SH-SY5Y (cell line): ENCODE results near the gene FBXO31.
A peak's percentile ranks its signal among the peaks of the same experiment; 100 is the strongest.

Experiments used
- GATA2 ChIP-seq: IDR thresholded peaks from 2 replicates; pipeline ENCODE4 v1.6.1; 2011; ENCODE audit warnings: mild to moderate bottlenecking, low read depth, low read length
- GATA3 ChIP-seq: IDR thresholded peaks from 2 replicates; pipeline ENCODE4 v1.6.1; 2011; ENCODE audit warnings: low read depth, mild to moderate bottlenecking, low read length, moderate library complexity

The FBXO31 gene

GRCh38 chr16:87347932-87348615 is 35.5 kb downstream of the FBXO31 start:
- no peak for TF ChIP-seq GATA3
- no peak for TF ChIP-seq GATA2

DNA sequence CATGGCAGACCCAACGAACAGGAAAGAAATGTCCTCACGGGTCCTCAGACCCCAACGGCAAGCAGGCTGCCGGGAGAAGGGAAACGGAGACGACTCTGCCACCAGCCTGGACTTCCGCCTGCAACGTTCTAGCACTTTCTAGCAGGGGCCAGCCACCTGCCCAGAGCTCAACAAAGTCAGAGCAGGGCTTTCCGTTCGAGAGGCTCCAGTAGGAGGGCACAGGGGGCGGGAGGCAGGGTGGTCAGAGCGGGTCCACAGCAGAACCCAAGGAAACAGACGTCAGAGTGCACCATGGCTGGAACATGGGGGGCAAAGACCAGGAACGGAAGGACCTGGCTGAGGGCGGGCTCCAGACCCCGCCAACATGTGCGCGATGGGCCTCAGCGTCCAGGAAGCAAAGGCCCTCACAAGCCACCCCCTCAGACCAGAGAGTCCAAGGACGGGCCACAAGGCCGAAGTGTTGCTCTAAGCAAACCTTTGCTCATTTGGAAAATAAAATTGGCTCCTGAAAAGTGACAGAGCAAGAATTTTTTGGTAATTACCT is 37.0 kb downstream of the FBXO31 start:
- TF ChIP-seq GATA2 (no peak), GATA3 (no peak)

- TF ChIP-seq GATA3: no peak
- TF ChIP-seq GATA2: no peak
These were observed 37.7 kb downstream of the FBXO31 start for GRCh38 chr16:87345726-87346424.

- TF ChIP-seq GATA2: no peak
- no peak for TF ChIP-seq GATA3
These were observed 38.5 kb downstream of the FBXO31 start for GRCh38 chr16:87344931-87345631.

DNA sequence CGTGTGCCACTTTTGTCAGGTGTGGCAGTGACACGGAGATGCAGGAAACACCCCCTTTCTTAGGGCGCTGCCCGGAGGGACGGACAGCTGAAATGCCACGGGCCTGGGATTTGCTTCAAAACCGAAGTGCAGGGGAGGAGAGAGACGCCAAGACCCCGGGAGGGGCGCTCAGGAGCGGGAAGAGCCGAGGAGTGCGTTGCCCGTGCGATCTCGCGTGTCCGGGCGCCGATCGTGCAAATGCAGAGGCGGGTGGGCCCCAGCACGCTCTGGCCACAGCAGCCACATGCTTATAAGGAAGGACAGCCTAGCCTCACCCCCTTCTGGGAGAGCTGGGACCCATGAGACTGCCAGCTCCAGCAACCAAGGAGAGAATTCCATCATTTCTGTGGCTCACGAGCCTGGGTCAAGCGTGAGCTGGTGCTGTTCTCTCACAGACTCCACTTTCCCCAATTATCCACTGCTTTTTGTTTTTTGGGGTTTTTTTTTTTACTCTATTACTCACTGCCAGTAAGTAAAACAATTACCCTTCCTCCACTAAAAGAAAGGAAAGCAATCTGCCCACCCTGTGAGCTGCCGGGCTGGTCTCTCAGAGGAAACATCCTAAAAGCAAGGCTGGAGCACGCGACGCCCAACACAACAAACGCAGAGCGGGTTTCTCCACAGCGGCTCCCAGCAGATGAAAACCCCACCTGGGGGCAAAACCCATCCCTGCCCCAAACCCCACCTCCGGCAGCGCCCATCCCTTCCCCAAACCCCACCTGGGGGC is 39.2 kb downstream of the FBXO31 start:
- TF ChIP-seq GATA3: no peak
- TF ChIP-seq GATA2: no peak

- TF ChIP-seq GATA3 (no peak), GATA2 (no peak)
These were observed 39.9 kb downstream of the FBXO31 start for GRCh38 chr16:87343753-87344050.

- TF ChIP-seq GATA3 (no peak), GATA2 (no peak)
These were observed 40.4 kb downstream of the FBXO31 start for GRCh38 chr16:87342978-87343752.

GRCh38 chr16:87342504-87342903 is 41.1 kb downstream of the FBXO31 start:
- TF ChIP-seq GATA2: no peak

- no peak for TF ChIP-seq GATA3
These were observed 43.4 kb downstream of the FBXO31 start for GRCh38 chr16:87340198-87340597.

- no peak for TF ChIP-seq GATA2
- TF ChIP-seq GATA3: no peak
These were observed 44.4 kb downstream of the FBXO31 start for GRCh38 chr16:87339086-87339723.

DNA sequence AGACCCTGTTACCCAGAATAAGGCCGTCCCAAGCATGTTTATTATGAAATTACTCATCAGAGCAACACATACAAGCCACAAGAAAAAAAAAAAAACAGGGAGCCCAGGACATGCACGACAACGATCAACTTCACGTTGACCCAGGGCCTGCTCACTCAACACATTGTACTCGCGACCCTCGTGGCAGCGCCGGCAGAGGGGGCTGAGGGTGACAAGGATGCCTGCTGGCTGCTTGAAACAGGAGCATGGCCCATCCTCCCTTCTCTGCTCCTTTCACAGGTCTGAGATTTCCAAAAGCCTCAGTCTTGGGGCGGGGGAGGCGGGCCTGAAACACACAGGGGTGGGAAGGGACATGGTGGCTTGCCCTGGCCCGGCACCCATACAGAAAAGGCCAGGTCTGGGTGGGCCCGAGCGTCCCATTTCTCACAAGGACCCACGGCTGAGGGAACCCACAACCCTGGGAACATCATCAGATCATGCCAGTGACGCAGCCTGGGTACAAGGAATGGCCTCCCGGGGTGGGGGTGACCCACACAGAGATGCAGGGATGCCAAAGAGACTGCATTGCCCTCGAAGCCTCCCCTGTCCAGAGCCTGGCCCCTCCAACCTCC is 45.3 kb downstream of the FBXO31 start:
- TF ChIP-seq GATA2 (no peak), GATA3 (no peak)

- TF ChIP-seq GATA3 (no peak), GATA2 (peak; percentile 56; the same call in 1 of the 2 replicates)
These were observed 46.3 kb downstream of the FBXO31 start for GRCh38 chr16:87337262-87337771.
